Fibroblast of upper back skin (primary cell): ENCODE results near the gene TECRL.

Experiments used
- DNase-seq: peaks from one replicate; pipeline ENCODE4 v3.0.0-alpha.2; 2013

Gene TECRL

GRCh38 chr4:64326507-64326906 is 82.7 kb downstream of the TECRL start:
- no peak for DNase-seq

DNA sequence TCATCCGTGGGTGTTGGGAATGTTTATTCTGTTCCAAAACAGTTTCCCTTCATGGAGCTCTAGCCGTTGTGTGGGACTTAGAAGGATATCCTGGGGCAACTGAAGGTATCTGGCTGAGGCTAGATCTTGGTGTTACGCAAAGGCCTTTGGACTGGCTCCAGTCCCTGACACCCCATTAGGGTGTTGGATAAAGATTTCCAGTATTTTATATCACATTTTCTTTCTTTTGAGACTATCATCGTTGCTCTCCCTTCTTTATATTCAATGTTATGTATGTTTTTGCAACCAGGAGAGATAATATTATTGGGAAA is 103.0 kb downstream of the TECRL start:
- no peak for DNase-seq

DNA sequence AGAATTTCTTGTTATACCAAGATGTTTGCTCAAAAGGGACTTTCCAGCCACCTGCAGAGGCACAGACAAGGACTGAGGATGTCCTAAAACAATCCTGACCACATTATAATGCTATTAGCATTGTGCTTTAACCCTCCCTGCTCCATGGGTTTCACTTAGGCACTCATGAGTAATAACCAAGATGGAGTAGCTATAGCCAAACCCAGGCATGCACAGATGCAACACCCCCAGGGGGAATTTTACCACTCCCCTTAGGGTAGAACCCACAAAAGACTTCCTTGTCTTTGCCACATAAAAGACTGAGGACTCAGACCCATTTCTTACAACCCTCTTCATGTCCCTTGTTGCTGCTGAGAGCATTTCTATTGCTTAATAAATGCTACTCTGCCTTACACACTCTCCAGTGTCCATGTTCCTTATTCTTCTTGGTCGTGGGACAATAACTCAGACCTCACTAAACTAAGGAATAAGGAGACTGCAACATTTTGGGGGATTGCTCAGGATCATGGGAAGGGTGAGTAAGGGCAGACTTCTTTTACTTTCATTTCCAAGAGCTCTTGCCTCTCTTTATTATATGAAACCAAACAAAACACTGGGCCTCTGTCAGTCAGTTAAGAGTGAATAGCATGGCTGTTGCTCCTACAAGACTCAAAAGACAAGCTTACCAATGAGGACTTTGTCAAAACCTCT is 103.5 kb downstream of the TECRL start:
- DNase-seq, result no peak

DNA sequence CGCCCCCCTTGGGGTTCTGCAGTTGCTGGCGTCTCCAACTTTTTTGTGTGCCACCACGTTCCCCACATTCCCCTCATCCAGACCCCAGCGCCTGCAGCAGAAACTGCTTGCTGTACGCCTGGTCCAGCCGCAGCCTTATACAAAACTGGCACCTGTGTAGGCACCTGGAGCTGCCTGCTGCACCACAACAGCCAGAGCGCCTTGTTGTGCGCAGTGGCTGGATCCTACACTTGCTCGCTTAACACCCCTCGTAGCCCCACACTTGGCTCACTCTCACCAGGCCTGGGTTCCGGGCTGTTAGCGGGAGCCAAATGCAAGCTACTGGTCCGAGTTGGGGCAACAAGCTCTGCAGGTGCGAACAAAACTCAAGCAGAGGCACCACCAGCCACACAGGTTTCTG is 136.8 kb downstream of the TECRL start:
- DNase-seq, result no peak

- DNase-seq, result no peak
These were observed 137.6 kb downstream of the TECRL start for GRCh38 chr4:64271601-64272081.

GRCh38 chr4:64266669-64267068 is 142.6 kb downstream of the TECRL start:
- no peak for DNase-seq

DNA sequence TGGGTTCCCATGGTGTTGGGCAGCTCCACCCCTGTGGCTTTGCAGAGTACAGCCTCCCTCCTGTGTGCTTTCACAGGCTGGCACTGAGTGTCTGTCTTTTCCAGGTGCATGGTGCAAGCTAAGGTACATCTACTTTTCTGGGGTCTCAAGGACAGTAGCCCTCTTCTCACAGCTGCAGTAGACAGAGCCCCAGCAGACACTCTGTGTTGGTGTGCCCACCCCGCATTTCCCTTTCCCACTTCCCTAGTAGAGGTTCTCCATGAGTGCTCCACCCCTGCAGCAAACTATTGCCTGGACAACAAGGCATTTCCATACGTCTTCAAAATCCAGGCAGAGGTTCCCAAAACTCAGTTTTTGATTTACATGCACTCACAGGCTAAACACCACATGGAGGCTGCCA is 143.0 kb downstream of the TECRL start:
- DNase-seq, result no peak

DNA sequence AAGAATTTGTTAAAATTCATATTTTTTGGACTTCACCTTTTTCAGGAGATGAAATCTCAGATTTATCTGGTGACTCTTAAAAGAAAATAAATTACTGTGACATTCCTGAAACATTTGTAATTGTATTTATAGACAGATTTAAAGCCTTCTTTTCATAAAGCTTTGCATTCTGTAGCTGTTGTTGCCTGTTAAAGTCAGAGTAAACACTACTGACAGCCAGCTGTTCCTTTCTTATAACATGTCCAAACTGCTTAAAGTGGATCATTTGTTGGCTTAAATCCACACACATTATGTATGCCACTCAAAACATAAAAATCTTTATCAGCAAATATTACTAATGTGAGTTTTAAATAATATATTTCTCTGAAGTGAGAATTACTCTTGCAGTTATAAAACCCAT is 157.5 kb downstream of the TECRL start:
- DNase-seq, result no peak

- no peak for DNase-seq
These were observed 158.8 kb downstream of the TECRL start for GRCh38 chr4:64250488-64250887.

GRCh38 chr4:64250061-64250460 is 159.2 kb downstream of the TECRL start:
- DNase-seq, result no peak

DNA sequence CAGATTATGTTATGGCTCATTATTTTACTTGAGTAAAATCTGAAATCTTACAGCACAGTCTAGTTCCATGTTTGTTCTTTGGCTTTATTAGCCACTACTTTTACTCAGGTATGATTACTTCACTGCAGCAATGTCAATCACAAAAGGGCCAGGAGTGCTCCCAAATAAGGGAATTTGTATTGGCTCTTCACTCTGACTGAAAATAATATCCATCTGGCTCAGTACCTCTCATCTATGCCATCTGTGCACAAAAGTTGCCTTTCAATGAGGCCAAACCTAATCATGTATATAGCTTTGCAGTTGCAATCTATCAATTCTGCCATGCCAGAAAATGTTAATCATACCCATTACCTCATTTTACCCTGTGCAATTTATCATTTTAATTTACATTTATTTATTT is 161.1 kb downstream of the TECRL start:
- DNase-seq, result no peak

DNA sequence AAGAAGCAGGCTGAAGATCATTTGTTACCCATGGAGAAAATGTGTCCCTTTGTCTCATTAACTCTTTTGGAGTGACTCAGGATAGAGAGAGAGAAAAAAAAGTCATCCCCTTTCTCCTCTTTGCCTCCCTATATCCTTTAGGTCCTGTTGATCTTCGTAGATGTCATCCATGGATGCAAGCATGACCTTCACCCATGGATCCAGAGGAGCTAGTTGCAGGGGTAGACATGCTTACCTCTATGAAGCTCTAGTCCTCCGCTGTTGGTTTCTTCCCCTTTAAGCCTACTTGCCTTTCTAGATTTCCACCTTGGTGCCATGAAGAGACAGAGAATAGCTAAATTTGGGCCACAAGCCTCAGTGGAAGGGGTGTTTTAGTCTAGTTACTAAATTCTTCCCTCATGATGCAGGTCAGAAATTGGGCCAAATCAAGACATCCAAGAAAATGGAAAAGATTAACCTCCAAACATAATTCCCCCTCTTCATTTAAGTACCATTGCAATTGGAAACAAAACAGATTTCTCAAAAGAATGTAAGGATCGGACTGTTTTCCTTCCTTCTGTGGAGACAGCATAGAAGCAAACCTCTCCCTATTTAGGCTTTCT is 178.4 kb downstream of the TECRL start:
- no peak for DNase-seq
